Frontal cortex (tissue), 4 donors: ENCODE data around the gene KRT10. TPM values are rescaled to one million over a fixed set of nuclear protein-coding genes. Genes with fewer than 3 reads are reported as not detected.
A peak's percentile ranks its signal among the peaks of the same experiment; 100 is the strongest.

Experiments used
- DNase-seq, 2 donors: peaks; one replicate each; pipeline ENCODE4 v3.0.0; 2012; ENCODE audit warnings: low spot score in 2 of 2
- FAIRE-seq: peaks from 2 replicates; lab custom pipeline; 2012; peaks lifted over from hg19 to GRCh38; lab: Jason Lieb, UNC
- total RNA-seq: library from RNA; depleted of rRNA; stranded (reverse); fragments of >200 nt; gene quantifications from one replicate; pipeline ENCODE4 v1.2.3, GENCODE V29; 2014
- donor health status: control.
- donor health status: control.
- donor health status: control.

The KRT10 gene
- total RNA-seq, 1 donor from 2014 or later, result 2.4 TPM

DNA sequence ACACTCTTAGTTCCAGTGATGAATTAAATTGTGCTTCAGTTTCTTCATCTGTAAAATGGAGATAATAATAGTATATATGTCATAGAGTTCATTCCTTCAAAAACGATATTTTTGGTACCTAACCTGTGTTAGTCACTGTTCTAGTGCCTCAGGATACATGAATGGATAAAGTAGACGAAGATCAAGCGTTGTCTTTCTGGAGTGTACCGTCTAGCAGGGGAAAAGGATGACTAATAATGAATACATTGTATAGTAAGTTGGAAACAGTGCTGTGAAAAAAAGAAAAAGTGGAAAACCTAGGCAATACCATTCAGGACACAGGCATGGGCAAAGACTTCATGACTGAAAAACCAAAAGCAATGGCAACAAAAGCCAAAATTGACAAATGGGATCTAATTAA, 8.6 kb downstream of the KRT10 start:
- DNase-seq, result no peak
- FAIRE-seq, result no peak

- DNase-seq, result no peak
- no peak for FAIRE-seq
These were observed 9.8 kb downstream of the KRT10 start for GRCh38 chr17:40812639-40813038.

GRCh38 chr17:40810494-40810893, 11.9 kb downstream of the KRT10 start:
- FAIRE-seq (no peak), DNase-seq (no peak)

- FAIRE-seq (no peak), DNase-seq (no peak)
These were observed 12.5 kb downstream of the KRT10 start for GRCh38 chr17:40809721-40810421.

DNA sequence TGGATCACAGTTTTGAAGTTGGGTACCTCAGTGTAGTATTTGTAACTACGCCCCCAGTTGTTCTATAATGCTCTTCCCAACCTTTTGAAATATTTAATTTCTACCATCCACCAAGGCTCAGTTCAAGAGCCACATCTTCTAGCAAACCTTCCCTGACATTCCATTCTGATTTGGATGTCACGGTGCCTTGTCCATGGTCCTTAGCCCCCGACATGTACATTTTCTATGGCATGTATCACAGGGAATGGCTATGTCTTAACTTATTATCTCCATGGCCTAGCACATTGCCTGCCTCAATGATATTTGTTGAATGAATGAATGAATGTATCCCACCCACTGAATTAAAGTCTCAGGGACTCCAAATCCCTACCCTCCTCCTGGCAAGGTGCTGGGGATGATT, 16.3 kb downstream of the KRT10 start:
- DNase-seq (no peak), FAIRE-seq (no peak)

DNA sequence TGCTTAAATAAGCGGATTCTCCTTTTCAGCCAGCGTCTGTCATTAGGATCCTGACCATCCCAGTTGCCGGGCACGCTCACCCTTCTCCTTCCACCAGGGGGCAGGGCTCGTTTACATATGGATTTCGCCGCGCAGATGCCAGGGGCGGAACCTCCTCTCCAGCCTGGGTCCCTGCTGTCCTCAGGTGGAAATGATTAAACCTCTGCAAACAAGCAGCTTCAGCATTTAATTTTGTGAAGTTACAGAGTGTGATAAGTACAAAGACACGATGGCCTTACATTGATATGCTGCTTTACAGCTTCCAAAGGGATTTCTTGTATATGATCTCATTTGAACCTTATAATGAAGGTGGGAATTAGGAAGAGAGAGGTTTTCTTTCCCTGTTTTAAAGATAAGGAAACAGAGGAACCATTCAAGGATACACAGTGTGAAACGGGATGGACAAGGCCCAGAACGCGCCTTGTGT, 18.8 kb downstream of the KRT10 start:
- FAIRE-seq, result no peak
- peak in 1 of 2 donors; percentile 49 for DNase-seq

DNA sequence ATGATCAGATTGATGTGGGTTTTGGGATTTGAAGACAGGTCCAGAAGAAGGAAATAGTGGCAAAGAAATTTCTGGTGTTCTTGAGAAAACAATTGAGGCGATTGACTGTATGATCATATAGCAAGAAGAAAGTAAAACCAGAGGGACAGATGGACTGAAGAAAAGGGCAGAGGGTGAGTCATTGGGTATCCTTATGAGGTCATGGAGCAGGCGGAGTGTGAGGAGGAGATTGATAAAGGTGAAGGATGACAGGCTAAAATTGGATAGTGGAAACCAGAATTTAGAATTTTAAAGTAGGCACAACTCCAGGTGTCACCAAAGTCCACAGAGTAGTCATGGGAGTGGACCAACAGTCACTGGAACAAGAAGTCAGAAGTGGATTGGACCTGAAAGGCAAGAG, 21.3 kb downstream of the KRT10 start:
- DNase-seq (no peak), FAIRE-seq (no peak)

- DNase-seq (no peak), FAIRE-seq (no peak)
These were observed 22.0 kb downstream of the KRT10 start for GRCh38 chr17:40800381-40800780.

- no peak for DNase-seq
- no peak for FAIRE-seq
These were observed 22.6 kb downstream of the KRT10 start, which contains the start of gene KRT28 for GRCh38 chr17:40799859-40800258. Gene KRT28, minus strand, starts transcription at chr17:40799959. Its CDS starts 66 bp downstream, at chr17:40799893.

DNA sequence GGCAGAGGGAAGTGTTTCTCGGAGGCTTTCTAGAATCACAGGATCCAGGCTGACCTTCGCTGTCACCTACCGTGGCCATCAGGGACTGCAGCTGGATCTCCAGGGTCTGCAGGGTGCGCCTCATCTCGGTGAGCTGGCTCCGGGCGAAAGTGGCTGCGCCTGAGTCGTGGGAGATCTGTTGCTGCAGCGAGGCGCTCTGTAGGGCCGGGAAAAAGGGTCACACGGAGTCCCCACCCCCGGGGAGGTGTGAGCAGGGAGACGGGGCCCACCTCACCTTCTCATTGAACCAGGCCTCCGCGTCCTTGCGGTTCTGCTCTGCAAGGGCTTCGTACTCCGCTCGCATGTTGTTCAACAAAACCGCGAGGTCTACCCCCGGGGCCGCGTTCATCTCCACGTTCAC, 25.6 kb downstream of the KRT10 start:
- FAIRE-seq, result no peak
- DNase-seq, result no peak

- DNase-seq (no peak), FAIRE-seq (no peak)
These were observed 27.3 kb downstream of the KRT10 start for GRCh38 chr17:40795019-40795667.

- no peak for DNase-seq
- FAIRE-seq, result no peak
These were observed 27.9 kb downstream of the KRT10 start for GRCh38 chr17:40794466-40794865.

DNA sequence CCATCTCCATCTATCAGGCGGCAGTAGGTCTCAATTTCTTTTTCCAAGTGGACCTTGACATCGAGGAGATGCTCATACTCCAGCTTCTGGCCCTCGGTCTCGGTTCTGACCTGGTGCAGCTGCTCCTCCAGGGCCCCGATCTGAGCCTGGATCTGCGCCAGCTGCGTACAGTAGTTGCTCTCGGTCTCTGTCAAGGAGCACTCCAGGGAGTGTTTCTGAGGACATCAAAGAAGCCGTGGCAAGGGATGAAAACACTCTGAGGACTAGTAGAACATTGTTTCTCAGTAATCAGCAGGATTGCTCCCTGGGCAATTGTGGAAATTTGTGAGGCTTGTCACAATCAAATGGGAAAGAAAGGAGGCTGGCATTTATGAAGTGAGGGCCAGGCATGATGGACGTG, 28.6 kb downstream of the KRT10 start:
- FAIRE-seq, result no peak
- no peak for DNase-seq

DNA sequence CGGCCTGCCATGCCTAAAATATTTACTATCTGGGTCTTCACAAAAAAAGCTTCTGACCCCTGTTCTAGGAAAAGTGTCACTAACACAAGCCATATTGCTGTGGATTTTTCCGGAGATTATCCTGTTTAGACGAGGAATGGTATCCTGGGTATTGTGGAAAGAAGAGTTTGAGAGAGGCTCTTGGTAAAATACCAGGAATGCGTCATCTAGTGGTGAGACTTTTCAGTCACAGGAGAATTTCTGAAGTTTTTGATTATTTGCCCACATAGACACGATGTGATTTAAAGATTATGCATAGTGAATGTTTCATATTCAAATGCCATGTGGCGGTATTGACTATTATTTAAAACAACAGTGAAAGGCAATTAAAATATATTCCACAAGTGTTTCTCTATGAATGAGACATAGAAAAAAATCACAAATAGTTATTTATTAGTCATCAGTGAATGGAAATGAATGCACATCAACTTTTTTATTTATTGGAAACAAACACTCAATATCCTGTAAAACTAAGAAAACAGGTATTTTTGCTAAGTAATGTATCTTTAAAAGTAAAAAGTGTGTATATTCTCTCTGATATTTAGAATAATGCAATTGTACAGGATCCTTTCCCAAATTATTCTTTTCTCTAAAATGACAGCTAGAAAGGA, 30.5 kb downstream of the KRT10 start:
- no peak for DNase-seq
- FAIRE-seq, result no peak

- no peak for FAIRE-seq
- no peak for DNase-seq
These were observed 31.3 kb downstream of the KRT10 start for GRCh38 chr17:40791111-40791510.

- DNase-seq (no peak), FAIRE-seq (no peak)
These were observed 40.0 kb downstream of the KRT10 start, which contains the start of gene KRT27 for GRCh38 chr17:40782450-40782849. Gene KRT27, minus strand, starts transcription at chr17:40782550. Its CDS starts 57 bp downstream, at chr17:40782493.

DNA sequence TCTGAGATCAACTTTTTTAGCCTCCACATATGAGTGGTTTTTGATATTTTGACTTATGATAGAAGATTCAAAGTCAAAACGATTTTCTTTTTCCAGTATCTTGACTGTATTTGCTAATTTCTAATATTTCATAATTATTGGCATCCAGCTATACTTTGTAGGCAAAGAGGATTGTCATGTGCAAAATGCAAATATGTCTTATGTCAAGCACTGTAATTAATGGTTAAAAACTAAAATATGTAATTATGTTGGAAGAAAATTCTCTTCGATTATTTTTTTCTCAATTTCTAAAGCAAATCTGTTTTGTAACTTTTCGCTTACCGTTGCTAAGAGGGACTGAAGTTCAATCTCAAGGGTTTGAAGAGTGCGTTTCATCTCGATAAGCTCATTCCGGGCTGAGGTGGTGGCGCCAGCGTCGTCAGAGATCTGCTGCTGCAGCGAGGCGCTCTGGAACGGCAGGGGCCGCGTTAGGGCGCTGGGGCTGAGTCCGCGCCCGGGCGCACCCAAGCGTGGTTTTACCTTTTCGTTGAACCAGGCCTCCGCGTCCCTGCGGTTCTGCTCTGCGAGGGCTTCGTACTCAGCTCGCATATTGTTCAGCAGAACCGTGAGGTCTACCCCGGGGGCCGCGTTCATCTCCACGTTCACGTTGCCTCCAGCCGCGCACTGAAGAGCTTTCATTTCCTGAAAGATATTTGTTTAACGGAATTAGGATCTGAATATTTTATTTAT, 43.1 kb downstream of the KRT10 start:
- FAIRE-seq (no peak), DNase-seq (no peak)

DNA sequence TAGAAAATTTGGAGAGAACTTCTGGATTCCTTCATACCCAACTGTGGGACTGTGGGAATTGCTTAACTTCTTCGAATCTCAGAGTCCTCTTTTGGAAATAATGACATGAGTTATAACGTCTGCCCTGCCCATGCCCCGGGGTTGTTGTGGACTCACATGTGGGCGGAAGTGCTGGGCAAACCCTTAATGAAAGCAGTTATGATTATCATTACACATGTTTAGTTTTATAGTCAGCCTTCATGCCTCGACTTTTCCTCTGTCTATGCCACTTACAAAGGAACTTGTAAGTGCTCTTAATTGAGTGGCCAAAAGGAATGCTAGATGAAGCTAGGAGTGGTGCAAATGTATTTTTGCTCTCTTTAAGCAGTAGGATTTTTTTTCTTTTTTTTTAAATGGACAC, 44.0 kb downstream of the KRT10 start:
- DNase-seq (no peak), FAIRE-seq (no peak)

DNA sequence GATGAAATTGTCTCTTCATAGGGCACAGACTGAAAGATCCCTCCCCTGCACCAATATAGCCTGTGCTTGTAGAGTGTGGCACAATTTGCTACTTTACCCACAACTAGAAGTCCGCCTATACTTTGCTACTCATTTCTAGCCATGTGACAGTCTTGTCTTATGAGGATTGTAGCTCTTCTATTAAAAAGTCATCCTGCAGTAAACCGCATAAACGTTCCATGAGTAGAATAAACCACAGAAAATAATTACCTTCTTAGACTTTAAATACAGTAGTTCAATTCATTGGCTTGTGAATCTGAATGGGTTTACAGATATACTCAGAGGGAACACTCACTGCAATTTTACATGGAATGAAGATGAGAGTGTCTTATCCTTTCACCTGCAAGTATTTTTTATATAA, 44.4 kb downstream of the KRT10 start:
- no peak for FAIRE-seq
- DNase-seq, result no peak

- DNase-seq (no peak), FAIRE-seq (no peak)
These were observed 45.0 kb downstream of the KRT10 start for GRCh38 chr17:40777459-40777858.
